HG02884 (cell line): ENCODE results near the gene IL36A.

ENCODE experiments used
- ATAC-seq: cut with Tn5 transposase; IDR thresholded peaks from one replicate; pipeline ENCODE4 v1.9.1; 2021; ENCODE audit warnings: mild to moderate bottlenecking, moderate library complexity; ENCODE audit not compliant: unreplicated experiment

The IL36A gene

DNA sequence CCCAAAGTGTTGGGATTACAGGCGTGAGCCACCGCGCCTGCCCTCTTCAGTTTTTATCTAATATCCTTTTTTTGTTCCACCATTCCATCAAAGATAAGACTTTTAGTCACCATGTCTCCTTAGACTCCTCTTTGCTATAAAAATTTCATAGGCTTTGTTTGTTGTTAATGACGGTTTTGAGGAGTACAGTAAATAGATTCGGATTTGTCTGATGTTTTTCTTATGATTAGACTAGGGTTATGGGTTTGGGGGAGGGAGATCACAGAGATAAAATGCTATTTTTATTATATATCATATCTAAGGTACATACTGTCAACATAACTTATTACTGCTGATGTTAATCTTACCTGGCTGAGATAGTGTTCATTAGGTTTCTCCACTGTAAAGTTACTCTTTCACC is 41.2 kb downstream of the IL36A start:
- ATAC-seq, result no peak

- no peak for ATAC-seq
Measured at GRCh38 chr2:113050921-113051895, 45.9 kb downstream of the IL36A start.

- no peak for ATAC-seq
Measured at GRCh38 chr2:113052396-113052917, 47.2 kb downstream of the IL36A start, which contains the start of gene IL36B. IL36B (minus strand) TSS chr2:113052867.

GRCh38 chr2:113053666-113054065 is 48.4 kb downstream of the IL36A start:
- ATAC-seq, result no peak

DNA sequence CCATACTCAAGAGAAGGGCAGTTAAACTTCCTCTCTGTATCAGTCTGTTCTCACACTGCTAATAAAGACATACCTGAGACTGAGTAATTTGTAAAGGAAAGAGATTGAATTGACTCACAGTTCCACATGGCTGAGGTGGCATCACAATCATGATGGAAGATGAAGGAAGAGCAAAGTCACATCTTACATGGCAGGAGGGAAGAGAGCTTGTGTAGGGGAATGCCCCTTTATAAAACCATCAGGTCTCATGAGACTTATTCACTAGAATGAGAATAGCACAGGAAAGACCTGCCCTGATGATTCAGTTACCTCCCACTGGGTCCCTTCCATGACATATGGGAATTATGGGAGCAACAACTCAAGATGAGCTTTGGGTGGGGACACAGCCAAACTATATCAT is 48.8 kb downstream of the IL36A start:
- no peak for ATAC-seq

DNA sequence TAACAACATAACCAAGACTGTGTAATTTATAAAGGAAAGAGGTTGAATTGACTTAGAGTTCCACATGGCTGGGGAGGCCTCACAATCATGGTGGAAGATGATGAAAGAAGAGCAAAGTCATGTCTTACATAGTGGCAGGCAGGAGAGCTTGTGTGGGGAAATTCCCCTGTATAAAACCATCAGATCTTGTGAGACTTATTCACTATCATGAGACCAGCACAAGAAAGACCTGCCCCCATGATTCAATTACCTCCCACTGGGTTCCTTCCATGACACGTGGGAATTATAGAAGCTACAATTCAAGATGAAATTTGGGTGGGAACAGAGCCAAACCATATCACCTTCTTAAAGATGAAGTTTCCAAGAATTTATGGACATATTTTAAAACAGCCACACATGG is 51.3 kb downstream of the IL36A start:
- no peak for ATAC-seq

DNA sequence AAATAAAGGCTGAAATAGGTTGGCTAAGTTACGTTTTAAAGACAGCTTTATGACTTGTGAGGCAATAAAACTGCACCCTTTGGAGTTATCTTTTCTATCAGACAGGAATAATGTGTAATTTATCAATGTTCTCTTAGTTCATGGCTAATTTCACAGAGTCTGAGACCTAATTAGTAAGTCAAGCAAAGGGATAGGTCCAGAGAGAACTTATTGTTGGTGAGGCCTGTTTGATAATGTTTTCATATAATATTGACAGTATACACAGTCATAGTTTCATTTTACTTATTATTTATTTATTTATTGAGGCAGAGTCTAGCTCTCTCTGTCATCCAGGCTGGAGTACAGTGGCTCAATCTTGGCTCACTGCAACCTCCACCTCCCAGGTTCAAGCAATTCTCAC is 51.9 kb downstream of the IL36A start:
- no peak for ATAC-seq
